CD4-positive, alpha-beta T cell (primary cell): ENCODE data around the gene HKDC1. TPM values are rescaled to one million over a fixed set of nuclear protein-coding genes. Genes with fewer than 3 reads are reported as not detected.
"Not testable (repeated sequence)": the region's sequence is repeated elsewhere in the genome, so short reads cannot be mapped to it uniquely, and the experiment has no call there.

Experiments used
- ATAC-seq: fragments of 200-7000 bp; cut with Tn5 transposase; one replicate; pipeline ENCODE4 v1.10.0; 2022; ENCODE audit warnings: mild to moderate bottlenecking; ENCODE audit not compliant: poor library complexity
- CTCF ChIA-PET: fragments of 350-600 bp; sonication (Branson Sonifier 250); formaldehyde crosslinking; loops from one replicate; lab custom pipeline; 2021; ENCODE audit warnings: antibody characterized with exemption, inconsistent platforms; lab: Charles Lee
- POLR2A ChIA-PET: fragments of 350-600 bp; sonication (Branson Sonifier 250); formaldehyde crosslinking; loops from one replicate; lab custom pipeline; 2021; ENCODE audit warnings: antibody characterized with exemption, inconsistent platforms; lab: Charles Lee
- DNase-seq, 14 experiments: peaks; one replicate each; pipeline ENCODE4 v3.0.0-alpha.2; 2013 to 2020; ENCODE audit warnings: mixed read lengths in 2 of 14
- H3K27ac ChIP-seq, 2 donors: one replicate each; pipeline versions ENCODE4 v1.5.1 to v1.7.0; 2013; ENCODE audit warnings: low read length in 2 of 2, low read depth in 1 of 2, mild to moderate bottlenecking in 1 of 2
- H3K27me3 ChIP-seq, 2 experiments: 1 replicate in 1 of 2; 2 replicates in 1 of 2; pipeline versions ENCODE4 v1.6.1 to v1.7.0; 2013; ENCODE audit warnings: low read length in 2 of 2, control low read depth in 1 of 2, mild to moderate bottlenecking in 1 of 2, moderate library complexity in 1 of 2; ENCODE audit not compliant: insufficient read depth in 2 of 2, control insufficient read depth in 1 of 2
- H3K36me3 ChIP-seq: one replicate; pipeline ENCODE4 v1.6.1; 2013; ENCODE audit warnings: low read length, control low read depth; ENCODE audit not compliant: insufficient read depth
- H3K4me1 ChIP-seq: one replicate; pipeline ENCODE4 v1.6.1; 2013; ENCODE audit warnings: low read length, control low read depth; ENCODE audit not compliant: insufficient read depth
- H3K4me3 ChIP-seq: one replicate; pipeline ENCODE4 v1.5.1; 2013; ENCODE audit warnings: mild to moderate bottlenecking, low read length, moderate library complexity
- H3K9me3 ChIP-seq, 2 experiments: 1 replicate in 1 of 2; 2 replicates in 1 of 2; pipeline versions ENCODE4 v1.6.1 to v1.7.0; 2013; ENCODE audit warnings: low read length in 2 of 2, mild to moderate bottlenecking in 2 of 2, control low read depth in 1 of 2, moderate library complexity in 1 of 2; ENCODE audit not compliant: control insufficient read depth in 1 of 2, insufficient read depth in 1 of 2
- H3K27ac Mint-ChIP-seq: one replicate; pipeline ENCODE4 v1.8.0; 2020; ENCODE audit warnings: mixed read lengths
- H3K27me3 Mint-ChIP-seq: one replicate; pipeline ENCODE4 v1.8.0; 2021; ENCODE audit warnings: mixed read lengths
- H3K36me3 Mint-ChIP-seq: one replicate; pipeline ENCODE4 v1.8.0; 2021; ENCODE audit warnings: low read depth, mixed read lengths
- H3K4me1 Mint-ChIP-seq: one replicate; pipeline ENCODE4 v1.8.0; 2021; ENCODE audit warnings: low read depth, mixed read lengths
- H3K4me3 Mint-ChIP-seq: one replicate; pipeline ENCODE4 v1.8.0; 2020; ENCODE audit warnings: mild to moderate bottlenecking, mixed read lengths
- H3K9me3 Mint-ChIP-seq: one replicate; pipeline ENCODE4 v1.8.0; 2020; ENCODE audit warnings: mixed read lengths
- CTCF ChIP-seq: fragments of 200-600 bp; IDR thresholded peaks from one replicate; pipeline ENCODE4 v1.8.0; 2022; ENCODE audit warnings: antibody characterized with exemption, mild to moderate bottlenecking
- intact Hi-C, 2 experiments: fragments of 100-400 bp; cut with DNase I in 1 of 2; cut with micrococcal nuclease in 1 of 2; formaldehyde crosslinking; loops; one replicate each; pipeline versions ENCODE4 v1.15.1 to v1.9.0; 2023 to 2025; cut with DNase I, micrococcal nuclease
- polyA plus RNA-seq, 2 donors: library from polyadenylated mRNA; unstranded; fragments of 120-200 nt; gene quantifications; one replicate each; pipeline ENCODE4 v1.2.1, GENCODE V29; 2013
- total RNA-seq, 174 experiments: library from RNA in 2 of 174; stranded (reverse) in 2 of 174; gene quantifications; one replicate each; pipeline ENCODE4 v1.2.3 and lab custom pipeline; 2021 to 2026

Gene HKDC1
- 1 to 10 TPM; 3.1 to 4.5 TPM for total RNA-seq
- polyA plus RNA-seq (2013, experiment 1 of 2) = 8.7 TPM
- polyA plus RNA-seq (2013, experiment 2 of 2) = 9.6 TPM
- total RNA-seq (lab: John Stamatoyannopoulos, UW) = 0 to 17.1 (median 5.5) reads per million in 172 experiments

- Mint-ChIP-seq H3K36me3 (no peaks in the 10 kb centered on the region), H3K27me3 (no peaks in the 10 kb centered on the region), H3K4me1 (peaks cover 37% of the 10 kb centered on the region), H3K4me3 (no peak within 1 kb of the TSS), H3K27ac (no peak within 1 kb of the TSS), H3K9me3 (no peaks in the 10 kb centered on the region)
- ChIA-PET POLR2A (no interaction called here), CTCF (no interaction called here)
- no peak for TF ChIP-seq CTCF
- Histone ChIP-seq H3K9me3 (no peaks in the 10 kb centered on the region), H3K36me3 (no peaks in the 10 kb centered on the region), H3K27me3 (no peaks in the 10 kb centered on the region), H3K4me3 (no peak within 1 kb of the TSS), H3K4me1 (peaks cover 37% of the 10 kb centered on the region), H3K27ac (no peak within 1 kb of the TSS)
- intact Hi-C loops = loop anchor here (5.0 to 10.0 kb wide), 2 partner anchors 38 to 215 kb away; partner anchors contain the start of gene SUPV3L1 (in 1 of the 2)
- no peak for ATAC-seq
- no peak for DNase-seq
Measured at GRCh38 chr10:69220041-69220451, at the start of gene HKDC1. Gene HKDC1 (plus strand): TSS chr10:69220332. CDS start chr10:69220436, 104 bp downstream.

GRCh38 chr10:69172241-69172982 is 47.7 kb upstream of the HKDC1 start:
- H3K27ac Mint-ChIP-seq = no peak overlapping the region
- ATAC-seq = no peak
- CTCF ChIA-PET = no interaction called here

GRCh38 chr10:69175326-69175725 is 44.8 kb upstream of the HKDC1 start:
- DNase-seq, ATAC-seq, H3K27ac ChIP-seq, H3K4me3 ChIP-seq, POLR2A ChIA-PET, H3K27ac Mint-ChIP-seq, H3K9me3 ChIP-seq, H3K4me3 Mint-ChIP-seq, H3K27me3 ChIP-seq, H3K4me1 ChIP-seq, H3K27me3 Mint-ChIP-seq, H3K36me3 ChIP-seq, H3K9me3 Mint-ChIP-seq: not testable (repeated sequence)
- Mint-ChIP-seq H3K4me1 (peaks cover 15% of the 10 kb centered on the region), H3K36me3 (peaks cover 31% of the 10 kb centered on the region)
- intact Hi-C loops = loop anchor here in 1 of 2 experiments (5.0 kb wide), 1 partner anchor 183 kb away; no protein-coding TSS in a partner anchor
- CTCF ChIA-PET = interaction anchor here (1.4 kb wide), 1 partner anchor 50 kb away, joined by 3 read pairs; no protein-coding TSS in a partner anchor

More at GRCh38 chr10:69172241-69172982, 47.7 kb upstream of the HKDC1 start:
- no peak for TF ChIP-seq CTCF
- DNase-seq = no peak
- POLR2A ChIA-PET = no interaction called here
- H3K4me1 Mint-ChIP-seq = no peaks in the 10 kb centered on the region
- H3K27ac ChIP-seq = no peak overlapping the region
- H3K27me3 ChIP-seq = no peaks in the 10 kb centered on the region
- H3K4me3 ChIP-seq = no peak overlapping the region
- no peaks in the 10 kb centered on the region for H3K9me3 Mint-ChIP-seq
- no peaks in the 10 kb centered on the region for H3K4me1 ChIP-seq
- H3K36me3 Mint-ChIP-seq = peaks cover 40% of the 10 kb centered on the region
- no peaks in the 10 kb centered on the region for H3K9me3 ChIP-seq
- H3K36me3 ChIP-seq = peaks cover 31% of the 10 kb centered on the region
- H3K4me3 Mint-ChIP-seq = no peak overlapping the region
- no peaks in the 10 kb centered on the region for H3K27me3 Mint-ChIP-seq
- intact Hi-C loops = no loop called here
